Astrocyte (in vitro differentiated cells and primary cell): ENCODE measurements around the gene SRD5A1. TPM values are rescaled to one million over a fixed set of nuclear protein-coding genes. Genes with fewer than 3 reads are reported as not detected.

Source experiments
- DNase-seq: peaks from one replicate; pipeline ENCODE4 v3.0.0-alpha.2; 2010; ENCODE audit warnings: low read depth
- FAIRE-seq: peaks from 2 replicates; lab custom pipeline; 2011; peaks lifted over from hg19 to GRCh38; lab: Jason Lieb, UNC
- H2AFZ ChIP-seq: 2 replicates; pipeline ENCODE4 v1.6.0; 2012; ENCODE audit warnings: low read depth, low read length, inconsistent platforms
- H3K27ac ChIP-seq: 2 replicates; pipeline ENCODE4 v1.5.1; 2011; ENCODE audit warnings: low read depth, low read length, inconsistent platforms
- H3K27me3 ChIP-seq: 2 replicates; pipeline ENCODE4 v1.6.0; 2011; ENCODE audit warnings: low read length, inconsistent platforms; ENCODE audit not compliant: insufficient read depth
- H3K36me3 ChIP-seq: 2 replicates; pipeline ENCODE4 v1.5.1; 2011; ENCODE audit warnings: low read length, inconsistent platforms; ENCODE audit not compliant: insufficient read depth
- H3K4me1 ChIP-seq: 2 replicates; pipeline ENCODE4 v1.5.1; 2011; ENCODE audit warnings: low read length, inconsistent platforms; ENCODE audit not compliant: insufficient read depth
- H3K4me2 ChIP-seq: 2 replicates; pipeline ENCODE4 v1.6.0; 2012; ENCODE audit warnings: low read length, inconsistent platforms
- H3K4me3 ChIP-seq: 2 replicates; pipeline ENCODE4 v1.5.1; 2011; ENCODE audit warnings: low read depth, mild to moderate bottlenecking, low read length, inconsistent platforms; ENCODE audit not compliant: insufficient read depth
- H3K79me2 ChIP-seq: 2 replicates; pipeline ENCODE4 v1.6.0; 2012; ENCODE audit warnings: mild to moderate bottlenecking, low read length, inconsistent platforms; ENCODE audit not compliant: insufficient read depth
- H3K9ac ChIP-seq: 2 replicates; pipeline ENCODE4 v1.6.0; 2012; ENCODE audit warnings: mild to moderate bottlenecking, low read length, inconsistent platforms
- H3K9me3 ChIP-seq: 2 replicates; pipeline ENCODE4 v1.5.1; 2012; ENCODE audit warnings: low read depth, mild to moderate bottlenecking, low read length, inconsistent platforms; ENCODE audit not compliant: insufficient read depth
- H4K20me1 ChIP-seq: 2 replicates; pipeline ENCODE4 v1.6.0; 2012; ENCODE audit warnings: low read length, inconsistent platforms; ENCODE audit not compliant: insufficient read depth
- H3K27ac Mint-ChIP-seq: one replicate; pipeline ENCODE4 v1.8.0; 2021; ENCODE audit warnings: mild to moderate bottlenecking, mixed read lengths; ENCODE audit not compliant: unreplicated experiment
- H3K27me3 Mint-ChIP-seq: one replicate; pipeline ENCODE4 v1.8.0; 2021; ENCODE audit warnings: low read depth, mixed read lengths; ENCODE audit not compliant: unreplicated experiment
- H3K36me3 Mint-ChIP-seq: one replicate; pipeline ENCODE4 v1.8.0; 2021; ENCODE audit warnings: low read depth, mixed read lengths; ENCODE audit not compliant: unreplicated experiment
- H3K4me1 Mint-ChIP-seq: one replicate; pipeline ENCODE4 v1.8.0; 2021; ENCODE audit warnings: low read depth, mixed read lengths; ENCODE audit not compliant: unreplicated experiment
- H3K4me3 Mint-ChIP-seq: one replicate; pipeline ENCODE4 v1.8.0; 2021; ENCODE audit warnings: mild to moderate bottlenecking, moderate library complexity, mixed read lengths; ENCODE audit not compliant: unreplicated experiment
- H3K9me3 Mint-ChIP-seq: one replicate; pipeline ENCODE4 v1.8.0; 2021; ENCODE audit warnings: mild to moderate bottlenecking, mixed read lengths; ENCODE audit not compliant: unreplicated experiment
- EZH2 ChIP-seq: IDR thresholded peaks from 2 replicates; pipeline ENCODE4 v1.6.1; 2012; ENCODE audit warnings: mild to moderate bottlenecking, low read length, inconsistent platforms; ENCODE audit not compliant: insufficient read depth
- total RNA-seq: library from RNA; stranded (reverse); gene quantifications from 2 replicates; pipeline ENCODE4 v1.2.1, GENCODE V29; 2021
- TF ChIP-seq, protein P1 (sequence below): IDR thresholded peaks from 2 replicates; pipeline ENCODE4 v1.5.1; 2011; ENCODE audit warnings: low read depth, mild to moderate bottlenecking, inconsistent platforms, low read length, moderate library complexity; ENCODE audit not compliant: insufficient read depth

The SRD5A1 gene
- total RNA-seq, 1 donor from 2014 or later = 27.6 TPM

DNA sequence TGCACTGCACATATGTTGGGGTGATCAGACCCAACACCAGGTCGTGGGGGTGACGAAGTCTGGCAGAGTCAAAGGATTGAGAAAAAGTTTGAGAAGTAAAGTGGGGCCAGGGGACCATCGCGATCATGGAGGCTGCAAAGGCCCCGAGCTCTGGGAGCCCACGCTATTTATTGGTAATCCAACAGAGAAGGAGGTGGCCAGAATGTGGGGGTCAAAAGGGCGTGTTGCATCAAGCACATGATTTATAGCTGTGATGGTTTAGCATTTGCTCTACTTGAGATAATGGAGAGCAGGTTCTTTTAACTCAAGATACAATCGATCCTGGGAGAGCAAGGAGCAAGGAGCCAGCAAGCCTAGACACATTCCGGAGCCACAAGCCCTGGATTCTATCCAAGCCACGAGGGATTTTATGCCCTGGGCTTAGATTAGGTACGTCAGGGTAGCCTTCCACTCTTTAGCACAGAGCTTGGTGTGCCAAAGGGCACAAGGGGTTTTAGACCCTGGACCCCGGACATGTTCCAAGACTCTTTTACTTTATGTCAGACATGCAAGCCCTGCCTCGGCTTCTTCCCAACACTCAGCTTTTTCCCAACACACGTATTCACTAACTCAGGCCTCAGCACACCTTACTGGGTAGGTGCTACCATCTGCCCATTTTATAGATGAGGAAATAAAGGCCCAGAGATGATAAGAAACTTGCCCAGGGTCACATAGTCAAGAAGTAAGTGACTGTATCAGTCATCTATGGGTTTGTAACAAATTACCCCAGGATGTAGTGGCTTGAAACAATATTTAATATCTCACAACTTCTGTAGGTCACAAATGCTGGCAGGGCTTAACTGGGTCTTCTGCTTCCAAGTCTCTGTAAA lies 39.9 kb upstream of the SRD5A1 start:
- Histone ChIP-seq H3K27me3 (no peaks in the 10 kb centered on the region), H3K4me1 (no peaks in the 10 kb centered on the region), H3K27ac (no peak overlapping the region), H3K9ac (no peak overlapping the region), H3K4me3 (no peak overlapping the region), H4K20me1 (peaks cover 6% of the 10 kb centered on the region), H2AFZ (no peak overlapping the region), H3K36me3 (peaks cover 12% of the 10 kb centered on the region), H3K79me2 (no peaks in the 10 kb centered on the region), H3K4me2 (no peak overlapping the region), H3K9me3 (no peaks in the 10 kb centered on the region)
- H3K27ac Mint-ChIP-seq = peak overlapping the region; percentile 20
- no peak overlapping the region for H3K4me3 Mint-ChIP-seq
- no peaks in the 10 kb centered on the region for H3K4me1 Mint-ChIP-seq
- DNase-seq (no peak), FAIRE-seq (no peak)
- TF ChIP-seq EZH2 = no peak
- TF ChIP-seq, protein P1, sequence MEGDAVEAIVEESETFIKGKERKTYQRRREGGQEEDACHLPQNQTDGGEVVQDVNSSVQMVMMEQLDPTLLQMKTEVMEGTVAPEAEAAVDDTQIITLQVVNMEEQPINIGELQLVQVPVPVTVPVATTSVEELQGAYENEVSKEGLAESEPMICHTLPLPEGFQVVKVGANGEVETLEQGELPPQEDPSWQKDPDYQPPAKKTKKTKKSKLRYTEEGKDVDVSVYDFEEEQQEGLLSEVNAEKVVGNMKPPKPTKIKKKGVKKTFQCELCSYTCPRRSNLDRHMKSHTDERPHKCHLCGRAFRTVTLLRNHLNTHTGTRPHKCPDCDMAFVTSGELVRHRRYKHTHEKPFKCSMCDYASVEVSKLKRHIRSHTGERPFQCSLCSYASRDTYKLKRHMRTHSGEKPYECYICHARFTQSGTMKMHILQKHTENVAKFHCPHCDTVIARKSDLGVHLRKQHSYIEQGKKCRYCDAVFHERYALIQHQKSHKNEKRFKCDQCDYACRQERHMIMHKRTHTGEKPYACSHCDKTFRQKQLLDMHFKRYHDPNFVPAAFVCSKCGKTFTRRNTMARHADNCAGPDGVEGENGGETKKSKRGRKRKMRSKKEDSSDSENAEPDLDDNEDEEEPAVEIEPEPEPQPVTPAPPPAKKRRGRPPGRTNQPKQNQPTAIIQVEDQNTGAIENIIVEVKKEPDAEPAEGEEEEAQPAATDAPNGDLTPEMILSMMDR = no peak
- no peaks in the 10 kb centered on the region for H3K27me3 Mint-ChIP-seq
- H3K9me3 Mint-ChIP-seq = peaks cover 3% of the 10 kb centered on the region
- H3K36me3 Mint-ChIP-seq = peaks cover 22% of the 10 kb centered on the region

DNA sequence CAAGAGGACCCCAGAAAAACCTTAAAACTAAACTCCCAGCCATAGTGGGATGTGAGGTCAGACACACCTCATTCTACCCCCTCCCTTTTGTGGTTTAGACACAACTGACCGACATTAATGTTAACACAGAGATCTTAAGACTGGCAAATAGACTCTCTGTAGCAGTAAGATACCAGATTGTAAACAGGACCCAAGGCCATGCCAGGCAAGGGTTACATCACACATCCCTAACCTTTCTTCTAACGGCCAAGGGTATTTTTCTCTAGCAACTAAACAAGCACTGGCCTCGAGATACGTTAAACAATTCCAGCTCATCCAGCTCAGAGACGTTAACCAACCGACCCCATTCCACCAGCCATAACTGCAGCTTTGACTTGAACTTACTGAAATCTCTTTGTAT lies 39.2 kb upstream of the SRD5A1 start:
- H3K27ac ChIP-seq = no peak overlapping the region
- H3K27me3 ChIP-seq = no peaks in the 10 kb centered on the region
- no peak overlapping the region for H2AFZ ChIP-seq
- no peaks in the 10 kb centered on the region for H3K27me3 Mint-ChIP-seq
- H3K36me3 Mint-ChIP-seq = peaks cover 26% of the 10 kb centered on the region
- H3K79me2 ChIP-seq = no peaks in the 10 kb centered on the region
- peaks cover 15% of the 10 kb centered on the region for H3K36me3 ChIP-seq
- H3K4me3 ChIP-seq = no peak overlapping the region
- H4K20me1 ChIP-seq = peaks cover 10% of the 10 kb centered on the region
- no peak overlapping the region for H3K4me3 Mint-ChIP-seq
- DNase-seq = no peak
- no peaks in the 10 kb centered on the region for H3K9me3 ChIP-seq
- H3K9me3 Mint-ChIP-seq = peaks cover 3% of the 10 kb centered on the region
- no peaks in the 10 kb centered on the region for H3K4me1 ChIP-seq
- H3K4me2 ChIP-seq = no peak overlapping the region
- H3K27ac Mint-ChIP-seq = no peak overlapping the region
- TF ChIP-seq, protein P1 = no peak
- no peak for TF ChIP-seq EZH2
- no peaks in the 10 kb centered on the region for H3K4me1 Mint-ChIP-seq
- no peak overlapping the region for H3K9ac ChIP-seq
- FAIRE-seq = no peak

DNA sequence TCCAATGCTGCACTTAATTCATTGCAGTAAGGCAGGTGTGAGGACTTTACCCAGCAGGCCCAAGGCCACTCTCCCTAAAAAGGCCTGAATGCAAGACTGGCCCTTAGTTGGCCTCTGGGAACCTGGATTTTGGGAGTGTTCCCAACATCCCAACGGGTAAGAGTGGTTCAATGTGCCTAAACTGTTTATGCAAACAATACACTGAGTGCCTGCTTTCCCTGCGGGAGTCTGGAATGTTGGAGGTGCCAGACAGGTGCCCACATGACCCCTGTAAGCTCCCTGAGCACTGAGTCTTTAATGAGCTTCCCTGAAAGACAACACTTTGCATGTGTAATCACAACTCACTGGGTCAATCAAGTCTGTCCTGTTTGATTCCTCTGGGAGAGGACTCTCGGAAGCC lies 37.8 kb upstream of the SRD5A1 start:
- Mint-ChIP-seq H3K9me3 (peaks cover 3% of the 10 kb centered on the region), H3K36me3 (peaks cover 28% of the 10 kb centered on the region), H3K4me3 (no peak overlapping the region), H3K4me1 (no peaks in the 10 kb centered on the region), H3K27ac (no peak overlapping the region), H3K27me3 (no peaks in the 10 kb centered on the region)
- Histone ChIP-seq H3K4me3 (no peak overlapping the region), H3K4me1 (no peaks in the 10 kb centered on the region), H2AFZ (no peak overlapping the region), H3K27ac (no peak overlapping the region), H3K27me3 (no peaks in the 10 kb centered on the region), H3K36me3 (peaks cover 23% of the 10 kb centered on the region), H4K20me1 (peaks cover 16% of the 10 kb centered on the region), H3K9ac (no peak overlapping the region), H3K9me3 (no peaks in the 10 kb centered on the region), H3K79me2 (no peaks in the 10 kb centered on the region), H3K4me2 (no peak overlapping the region)
- TF ChIP-seq, protein P1 = no peak
- no peak for TF ChIP-seq EZH2
- no peak for FAIRE-seq
- no peak for DNase-seq
